H9 (cell line): Measurements from ENCODE around the gene NMT1. TPM values are rescaled to one million over a fixed set of nuclear protein-coding genes. Genes with fewer than 3 reads are reported as not detected.

Experiments
- DNase-seq: peaks from one replicate; pipeline ENCODE4 v3.0.0-alpha.2; 2017
- H2AFZ ChIP-seq: one replicate; pipeline ENCODE4 v1.6.1; 2013; ENCODE audit warnings: mild to moderate bottlenecking, low read length, control low read depth, moderate library complexity
- H2AK5ac ChIP-seq: 2 replicates; pipeline ENCODE4 v1.6.1; 2013; ENCODE audit warnings: low read length, control low read depth, mixed read lengths; ENCODE audit not compliant: insufficient read length
- H2BK120ac ChIP-seq: one replicate; pipeline ENCODE4 v1.6.1; 2013; ENCODE audit warnings: low read depth, mild to moderate bottlenecking, low read length, control low read depth, inconsistent platforms; ENCODE audit not compliant: poor library complexity, severe bottlenecking
- H2BK12ac ChIP-seq: 2 replicates; pipeline ENCODE4 v1.6.1; 2013; ENCODE audit warnings: low read length, control low read depth, mixed read lengths, low read depth; ENCODE audit not compliant: insufficient read length
- H2BK15ac ChIP-seq: 2 replicates; pipeline ENCODE4 v1.6.1; 2013; ENCODE audit warnings: low read depth, low read length, control low read depth
- H2BK20ac ChIP-seq: one replicate; pipeline ENCODE4 v1.6.1; 2013; ENCODE audit warnings: low read depth, mild to moderate bottlenecking, low read length, control low read depth, inconsistent platforms; ENCODE audit not compliant: poor library complexity, severe bottlenecking
- H2BK5ac ChIP-seq: 2 replicates; pipeline ENCODE4 v1.6.1; 2013; ENCODE audit warnings: low read length, control low read depth, mixed read lengths; ENCODE audit not compliant: insufficient read length
- H3K14ac ChIP-seq: 2 replicates; pipeline ENCODE4 v1.6.1; 2013; ENCODE audit warnings: low read length, control low read depth; ENCODE audit not compliant: insufficient read depth
- H3K18ac ChIP-seq: 2 replicates; pipeline ENCODE4 v1.6.1; 2013; ENCODE audit warnings: low read depth, mild to moderate bottlenecking, mixed read lengths, low read length, control low read depth; ENCODE audit not compliant: insufficient read length
- H3K23ac ChIP-seq: 2 replicates; pipeline ENCODE4 v1.6.1; 2013; ENCODE audit warnings: low read length, control low read depth, mixed read lengths, low read depth; ENCODE audit not compliant: insufficient read length
- H3K23me2 ChIP-seq: 2 replicates; pipeline ENCODE4 v1.6.1; 2013; ENCODE audit warnings: low read depth, mild to moderate bottlenecking, mixed read lengths, low read length, control low read depth; ENCODE audit not compliant: insufficient read length, poor library complexity, severe bottlenecking
- H3K27ac ChIP-seq: 2 replicates; pipeline ENCODE4 v1.5.1; 2013; ENCODE audit warnings: low read length, control low read depth, mixed read lengths, low read depth; ENCODE audit not compliant: insufficient read length
- H3K27me3 ChIP-seq: 2 replicates; pipeline ENCODE4 v1.6.1; 2013; ENCODE audit warnings: low read length, control low read depth, inconsistent platforms; ENCODE audit not compliant: insufficient read depth
- H3K4ac ChIP-seq: 2 replicates; pipeline ENCODE4 v1.6.1; 2013; ENCODE audit warnings: low read depth, mild to moderate bottlenecking, control low read depth, inconsistent platforms, low read length, moderate library complexity
- H3K4me1 ChIP-seq: 2 replicates; pipeline ENCODE4 v1.6.1; 2013; ENCODE audit warnings: low read length, control low read depth, inconsistent platforms; ENCODE audit not compliant: insufficient read depth
- H3K4me2 ChIP-seq: 2 replicates; pipeline ENCODE4 v1.6.1; 2013; ENCODE audit warnings: low read length, control low read depth, mixed read lengths; ENCODE audit not compliant: insufficient read length, insufficient read depth
- H3K56ac ChIP-seq: 2 replicates; pipeline ENCODE4 v1.6.1; 2013; ENCODE audit warnings: low read depth, mild to moderate bottlenecking, mixed read lengths, low read length, control low read depth; ENCODE audit not compliant: insufficient read length
- H3K79me1 ChIP-seq: 2 replicates; pipeline ENCODE4 v1.6.1; 2013; ENCODE audit warnings: low read depth, mild to moderate bottlenecking, moderate library complexity, low read length, control low read depth, inconsistent platforms; ENCODE audit not compliant: insufficient read depth, poor library complexity, severe bottlenecking
- H3K79me2 ChIP-seq: 2 replicates; pipeline ENCODE4 v1.6.1; 2013; ENCODE audit warnings: low read length, control low read depth, inconsistent platforms; ENCODE audit not compliant: insufficient read depth
- H3K9ac ChIP-seq: 2 replicates; pipeline ENCODE4 v1.6.1; 2013; ENCODE audit warnings: low read length, control low read depth, mixed read lengths; ENCODE audit not compliant: insufficient read length; ENCODE audit errors: extremely low read depth
- H3K9me3 ChIP-seq: one replicate; pipeline ENCODE4 v1.6.1; 2013; ENCODE audit warnings: low read depth, low read length, inconsistent platforms; ENCODE audit not compliant: control insufficient read depth
- H3T11ph ChIP-seq: one replicate; pipeline ENCODE4 v1.6.1; 2013; ENCODE audit warnings: mild to moderate bottlenecking, low read length, control low read depth, inconsistent platforms
- H4K20me1 ChIP-seq: one replicate; pipeline ENCODE4 v1.6.1; 2013; ENCODE audit not compliant: control insufficient read depth, insufficient read length, insufficient read depth
- H4K5ac ChIP-seq: 2 replicates; pipeline ENCODE4 v1.6.1; 2013; ENCODE audit warnings: low read depth, mild to moderate bottlenecking, mixed read lengths, low read length, control low read depth; ENCODE audit not compliant: insufficient read length
- H4K8ac ChIP-seq: replicated peaks from 2 replicates; pipeline ENCODE4 v1.6.1; 2013; ENCODE audit warnings: low read length, control low read depth, mixed read lengths, low read depth; ENCODE audit not compliant: insufficient read length
- H4K91ac ChIP-seq: 2 replicates; pipeline ENCODE4 v1.6.1; 2013; ENCODE audit warnings: low read depth, mild to moderate bottlenecking, moderate library complexity, mixed read lengths, low read length, control low read depth; ENCODE audit not compliant: insufficient read length
- H3K27ac Mint-ChIP-seq, 3 experiments: 2 replicates in 2 of 3; 3 replicates in 1 of 3; pipeline ENCODE4 v1.8.0; 2020 to 2021; ENCODE audit warnings: mixed read lengths in 3 of 3, mild to moderate bottlenecking in 1 of 3, moderate library complexity in 1 of 3
- H3K27me3 Mint-ChIP-seq: 2 replicates; pipeline ENCODE4 v1.8.0; 2021; ENCODE audit warnings: low read depth, mild to moderate bottlenecking, moderate library complexity, mixed read lengths
- H3K36me3 Mint-ChIP-seq, 3 experiments: 2 replicates in 2 of 3; 3 replicates in 1 of 3; pipeline ENCODE4 v1.8.0; 2020 to 2021; ENCODE audit warnings: low read depth in 3 of 3, mixed read lengths in 3 of 3; ENCODE audit not compliant: insufficient read depth in 1 of 3
- H3K4me1 Mint-ChIP-seq, 2 experiments: 2 replicates each; pipeline ENCODE4 v1.8.0; 2020; ENCODE audit warnings: mixed read lengths in 2 of 2
- H3K4me3 Mint-ChIP-seq, 2 experiments: 2 replicates in 1 of 2; 3 replicates in 1 of 2; pipeline ENCODE4 v1.8.0; 2020 to 2021; ENCODE audit warnings: mild to moderate bottlenecking in 2 of 2, mixed read lengths in 2 of 2, moderate library complexity in 1 of 2
- H3K9me3 Mint-ChIP-seq, 2 experiments: 2 replicates in 1 of 2; 3 replicates in 1 of 2; pipeline ENCODE4 v1.8.0; 2020; ENCODE audit warnings: mild to moderate bottlenecking in 2 of 2, mixed read lengths in 2 of 2, moderate library complexity in 1 of 2
- WGBS: extraction: QIAGEN DNeasy Blood & Tissue Kit; methylation state at CpG from one replicate; pipeline ENCODE4 v1.1.7; 2013; ENCODE audit warnings: missing lambda C conversion rate, low lambda C conversion rate, mixed read lengths; ENCODE audit not compliant: insufficient read length; ENCODE audit errors: extremely low coverage; 5-methylcytosine and 5-hydroxymethylcytosine counted together
- long read RNA-seq: library from polyadenylated mRNA; unstranded; transcript quantifications from one replicate; pipeline ENCODE4 v2.0.0, GENCODE V29; 2020
- total RNA-seq: library from RNA; stranded (reverse); gene quantifications from 2 replicates; pipeline ENCODE4 v1.2.1, GENCODE V29; 2021
- TF ChIP-seq, protein P1 (sequence below): fragments of 200-600 bp; sonication (generic); conservative IDR thresholded peaks from 3 replicates; pipeline ENCODE4 v1.8.0; 2021; ENCODE audit warnings: antibody characterized with exemption, mild to moderate bottlenecking

NMT1 gene
- 150 and 151 TPM in 2 replicates for total RNA-seq
- long read RNA-seq, full-length matches to known transcripts = 105 of 164 reads
- long read RNA-seq, partial matches to known transcripts = 10 of 164 reads
- long read RNA-seq, other reads (novel, unspliced or antisense) = 49 of 164 reads

DNA sequence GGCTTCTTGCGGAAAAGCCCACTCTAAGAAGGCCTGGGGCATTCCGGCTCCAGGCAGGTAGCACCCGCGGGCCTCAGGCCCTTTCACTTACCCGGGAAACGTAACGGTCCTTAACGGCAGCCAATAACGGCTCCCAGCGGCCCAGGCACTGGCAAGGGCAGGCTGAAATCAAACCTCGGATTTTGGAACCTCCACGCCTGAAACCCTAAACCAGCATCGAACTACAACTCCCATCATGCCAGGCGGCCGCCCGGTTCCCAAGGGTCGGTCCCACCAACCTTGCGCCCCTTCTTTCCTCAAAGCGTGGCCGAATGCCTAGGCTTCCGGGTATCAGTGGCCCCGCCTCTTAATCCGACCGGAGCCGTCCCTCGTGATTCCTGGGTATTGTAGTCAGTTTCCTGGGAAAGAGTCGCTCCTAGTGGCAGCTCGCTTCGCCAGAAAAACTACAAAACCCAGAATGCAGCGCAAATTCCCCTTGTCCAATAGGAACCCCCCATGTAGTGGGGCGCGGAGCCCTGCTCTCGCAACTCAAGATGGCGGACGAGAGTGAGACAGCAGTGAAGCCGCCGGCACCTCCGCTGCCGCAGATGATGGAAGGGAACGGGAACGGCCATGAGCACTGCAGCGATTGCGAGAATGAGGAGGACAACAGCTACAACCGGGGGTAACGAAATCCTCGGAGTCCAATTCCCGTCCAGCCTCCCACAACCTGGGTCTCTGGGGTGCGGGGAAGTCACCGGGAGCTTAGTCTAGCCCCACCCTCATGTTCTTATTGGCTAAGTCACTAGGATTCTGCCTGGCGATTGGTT, at the start of gene NMT1:
NMT1 (plus strand) TSS at position 521 of the 809 bp plus-strand sequence; CDS start at position 534, 13 bp downstream.
- Histone ChIP-seq H4K8ac (no peak within 1 kb of the TSS), H4K5ac (peak within 1 kb of the TSS; percentile 56), H2AK5ac (no peak within 1 kb of the TSS), H3K9ac (peak within 1 kb of the TSS; percentile 95), H2BK5ac (peak within 1 kb of the TSS; percentile 69), H2BK20ac (no peak within 1 kb of the TSS), H3K23ac (no peak within 1 kb of the TSS), H2BK15ac (no peak within 1 kb of the TSS), H2AFZ (no peak within 1 kb of the TSS), H3K14ac (peak within 1 kb of the TSS; percentile 78), H3K18ac (peak within 1 kb of the TSS; percentile 95), H3K27ac (no peak within 1 kb of the TSS), H3T11ph (no peak within 1 kb of the TSS), H2BK12ac (no peak within 1 kb of the TSS), H4K91ac (no peak within 1 kb of the TSS), H2BK120ac (no peak within 1 kb of the TSS), H3K9me3 (no peaks in the 10 kb centered on the region), H4K20me1 (no peaks in the 10 kb centered on the region), H3K79me2 (peaks cover 19% of the 10 kb centered on the region; the same call in 1 of the 2 replicates), H3K23me2 (peaks cover 6% of the 10 kb centered on the region), H3K4me1 (no peaks in the 10 kb centered on the region), H3K4me2 (peak within 1 kb of the TSS; percentile 88), H3K4ac (no peak within 1 kb of the TSS), H3K79me1 (peaks cover 2% of the 10 kb centered on the region), H3K27me3 (no peaks in the 10 kb centered on the region), H3K56ac (peak within 1 kb of the TSS; percentile 18)
- peaks cover 4 to 13% of the 10 kb centered on the region in 2 experiments for H3K4me1 Mint-ChIP-seq
- no peaks in the 10 kb centered on the region; a peak in 1 of 5 replicates for H3K9me3 Mint-ChIP-seq
- H3K27me3 Mint-ChIP-seq = no peaks in the 10 kb centered on the region; the same call in 1 of the 2 replicates
- H3K27ac Mint-ChIP-seq = peak within 1 kb of the TSS; percentile 99 to 100 (median 100)
- peaks cover 2 to 18% (median 13%) of the 10 kb centered on the region in 3 experiments; a peak in 5 of 7 replicates for H3K36me3 Mint-ChIP-seq
- no CpG with 5 or more reads among the region's 50 CpGs for WGBS
- peak; percentile 100 for DNase-seq
- H3K4me3 Mint-ChIP-seq = peak within 1 kb of the TSS; percentile 93 to 100
- TF ChIP-seq, protein P1, sequence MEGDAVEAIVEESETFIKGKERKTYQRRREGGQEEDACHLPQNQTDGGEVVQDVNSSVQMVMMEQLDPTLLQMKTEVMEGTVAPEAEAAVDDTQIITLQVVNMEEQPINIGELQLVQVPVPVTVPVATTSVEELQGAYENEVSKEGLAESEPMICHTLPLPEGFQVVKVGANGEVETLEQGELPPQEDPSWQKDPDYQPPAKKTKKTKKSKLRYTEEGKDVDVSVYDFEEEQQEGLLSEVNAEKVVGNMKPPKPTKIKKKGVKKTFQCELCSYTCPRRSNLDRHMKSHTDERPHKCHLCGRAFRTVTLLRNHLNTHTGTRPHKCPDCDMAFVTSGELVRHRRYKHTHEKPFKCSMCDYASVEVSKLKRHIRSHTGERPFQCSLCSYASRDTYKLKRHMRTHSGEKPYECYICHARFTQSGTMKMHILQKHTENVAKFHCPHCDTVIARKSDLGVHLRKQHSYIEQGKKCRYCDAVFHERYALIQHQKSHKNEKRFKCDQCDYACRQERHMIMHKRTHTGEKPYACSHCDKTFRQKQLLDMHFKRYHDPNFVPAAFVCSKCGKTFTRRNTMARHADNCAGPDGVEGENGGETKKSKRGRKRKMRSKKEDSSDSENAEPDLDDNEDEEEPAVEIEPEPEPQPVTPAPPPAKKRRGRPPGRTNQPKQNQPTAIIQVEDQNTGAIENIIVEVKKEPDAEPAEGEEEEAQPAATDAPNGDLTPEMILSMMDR = no peak
